PFSK-1 (cell line): ENCODE measurements around the gene CCDC8.

Source experiments
- POLR2AphosphoS5 ChIP-seq: IDR thresholded peaks from 2 replicates; pipeline ENCODE4 v1.6.1; 2012; ENCODE audit warnings: low read depth, mild to moderate bottlenecking, control low read depth, low read length, moderate library complexity
- REST ChIP-seq, 2 experiments: IDR thresholded peaks; 2 replicates each; pipeline versions ENCODE4 v1.6.1 to v1.8.0; 2011 to 2012; ENCODE audit warnings: low read depth in 2 of 2, low read length in 2 of 2, control low read depth in 1 of 2, inconsistent platforms in 1 of 2, mild to moderate bottlenecking in 1 of 2, moderate library complexity in 1 of 2; ENCODE audit not compliant: insufficient read depth in 1 of 2
- SIN3A ChIP-seq: IDR thresholded peaks from 2 replicates; pipeline ENCODE4 v1.6.1; 2012; ENCODE audit warnings: mild to moderate bottlenecking, low read length, moderate library complexity, borderline replicate concordance; ENCODE audit not compliant: insufficient read depth
- TAF1 ChIP-seq: IDR thresholded peaks from 2 replicates; pipeline ENCODE4 v1.6.1; 2012; ENCODE audit warnings: low read length, control low read depth, borderline replicate concordance; ENCODE audit not compliant: insufficient read depth

DNA sequence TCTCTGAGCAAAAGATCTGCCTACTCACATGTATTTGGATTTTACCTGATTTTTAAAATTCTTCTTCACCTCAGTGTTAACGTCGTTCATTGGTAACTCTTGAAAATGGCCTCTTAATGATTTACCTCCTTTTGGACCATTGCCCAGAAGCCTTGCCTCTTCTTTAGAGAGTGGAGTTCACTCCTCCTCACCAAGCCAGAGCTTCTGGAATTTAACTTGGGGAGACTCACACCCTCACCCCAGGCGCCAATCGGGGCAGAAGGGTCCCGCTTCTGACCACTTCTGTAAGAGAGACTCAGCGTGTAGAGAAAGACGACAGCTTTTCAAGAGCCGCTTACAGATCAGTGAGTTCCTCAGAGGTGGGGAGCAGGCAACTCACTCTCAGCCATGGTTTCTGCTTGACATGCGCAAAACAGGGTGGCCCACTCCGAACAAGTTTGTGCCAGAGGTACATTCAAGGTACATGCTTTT lies 12.7 kb upstream of the CCDC8 start:
- TF ChIP-seq POLR2AphosphoS5 (no peak), REST (IDR thresholded peaks at IDR 0.05; ENCODE audit: insufficient read depth in 1 of 2, low read depth in 2 of 2, low read length in 2 of 2) (no peak), TAF1 (no peak), SIN3A (no peak)
